Parathyroid adenoma (tissue), 2 donors: ENCODE measurements around the gene TMEM37.

ENCODE experiments used
- H2AFZ ChIP-seq: fragments of 300-600 bp; sonication (generic); one replicate; pipeline ENCODE4 v1.7.0; 2017; ENCODE audit warnings: antibody characterized with exemption, mild to moderate bottlenecking
- H3K27ac ChIP-seq: fragments of 300-600 bp; sonication (generic); one replicate; pipeline ENCODE4 v1.7.0; 2017
- H3K27me3 ChIP-seq: fragments of 300-600 bp; sonication (generic); one replicate; pipeline ENCODE4 v1.7.0; 2017; ENCODE audit warnings: low read length; ENCODE audit not compliant: control insufficient read depth, insufficient read depth
- H3K36me3 ChIP-seq: fragments of 300-600 bp; sonication (generic); one replicate; pipeline ENCODE4 v1.7.0; 2017; ENCODE audit warnings: low read length; ENCODE audit not compliant: control insufficient read depth, insufficient read depth
- H3K4me1 ChIP-seq: fragments of 300-600 bp; sonication (generic); one replicate; pipeline ENCODE4 v1.7.0; 2017; ENCODE audit warnings: control low read depth
- H3K4me2 ChIP-seq: fragments of 300-600 bp; sonication (generic); one replicate; pipeline ENCODE4 v1.7.0; 2017; ENCODE audit warnings: low read length
- H3K4me3 ChIP-seq: fragments of 300-600 bp; sonication (generic); one replicate; pipeline ENCODE4 v1.7.0; 2017; ENCODE audit warnings: low read depth, low read length
- H3K79me2 ChIP-seq: fragments of 300-600 bp; sonication (generic); one replicate; pipeline ENCODE4 v1.7.0; 2017; ENCODE audit warnings: control low read depth
- H3K9ac ChIP-seq: fragments of 300-600 bp; sonication (generic); one replicate; pipeline ENCODE4 v1.7.0; 2017; ENCODE audit warnings: mild to moderate bottlenecking
- H3K9me3 ChIP-seq: fragments of 300-600 bp; sonication (generic); one replicate; pipeline ENCODE4 v1.7.0; 2017; ENCODE audit warnings: low read length; ENCODE audit not compliant: control insufficient read depth
- CTCF ChIP-seq: fragments of 300-600 bp; sonication (generic); IDR thresholded peaks from one replicate; pipeline ENCODE4 v1.7.0; 2017; ENCODE audit warnings: antibody characterized with exemption, mild to moderate bottlenecking
- donor health status: primary hyperparathyroidism.

The TMEM37 gene

GRCh38 chr2:119432851-119433522 lies 1.3 kb downstream of the TMEM37 start:
- Histone ChIP-seq H2AFZ (no peak overlapping the region), H3K4me1 (peaks cover 45% of the 10 kb centered on the region), H3K9me3 (no peaks in the 10 kb centered on the region), H3K9ac (peak overlapping the region; percentile 97), H3K27me3 (no peaks in the 10 kb centered on the region), H3K27ac (peak overlapping the region; percentile 100), H3K4me2 (peak overlapping the region; percentile 92), H3K79me2 (peaks cover 44% of the 10 kb centered on the region), H3K4me3 (peak overlapping the region; percentile 94), H3K36me3 (no peaks in the 10 kb centered on the region)
- TF ChIP-seq CTCF = no peak

- Histone ChIP-seq H3K4me2 (peak overlapping the region; percentile 92), H3K27me3 (no peaks in the 10 kb centered on the region), H2AFZ (no peak overlapping the region), H3K4me1 (peaks cover 43% of the 10 kb centered on the region), H3K9ac (peak overlapping the region; percentile 97), H3K9me3 (no peaks in the 10 kb centered on the region), H3K36me3 (no peaks in the 10 kb centered on the region), H3K27ac (peak overlapping the region; percentile 100), H3K4me3 (peak overlapping the region; percentile 94), H3K79me2 (peaks cover 44% of the 10 kb centered on the region)
- TF ChIP-seq CTCF = no peak
These were observed 2.1 kb downstream of the TMEM37 start for GRCh38 chr2:119433636-119434327.

- peaks cover 44% of the 10 kb centered on the region for H3K79me2 ChIP-seq
- H3K27me3 ChIP-seq = no peaks in the 10 kb centered on the region
- H3K36me3 ChIP-seq = no peaks in the 10 kb centered on the region
- peak overlapping the region; percentile 92 for H3K4me2 ChIP-seq
- no peak for TF ChIP-seq CTCF
- H3K9me3 ChIP-seq = no peaks in the 10 kb centered on the region
- no peak overlapping the region for H2AFZ ChIP-seq
- peaks cover 44% of the 10 kb centered on the region for H3K4me1 ChIP-seq
- peak overlapping the region; percentile 94 for H3K4me3 ChIP-seq
- peak overlapping the region; percentile 61 for H3K9ac ChIP-seq
- peak overlapping the region; percentile 100 for H3K27ac ChIP-seq
These were observed 3.0 kb downstream of the TMEM37 start for GRCh38 chr2:119434664-119435063.

- Histone ChIP-seq H3K4me3 (peak overlapping the region; percentile 94), H3K4me1 (peaks cover 43% of the 10 kb centered on the region)
These were observed 3.7 kb downstream of the TMEM37 start for GRCh38 chr2:119435081-119435952.

More at GRCh38 chr2:119435081-119435952, 3.7 kb downstream of the TMEM37 start:
- no peaks in the 10 kb centered on the region for H3K36me3 ChIP-seq
- no peaks in the 10 kb centered on the region for H3K9me3 ChIP-seq
- no peaks in the 10 kb centered on the region for H3K27me3 ChIP-seq
- H3K4me2 ChIP-seq = peak overlapping the region; percentile 92
- no peak for TF ChIP-seq CTCF
- no peak overlapping the region for H2AFZ ChIP-seq
- H3K9ac ChIP-seq = peak overlapping the region; percentile 61
- peak overlapping the region; percentile 100 for H3K27ac ChIP-seq
- peaks cover 44% of the 10 kb centered on the region for H3K79me2 ChIP-seq
